Mammary epithelial cell (primary cell): ENCODE measurements around the gene PANK2.

ENCODE experiments used
- CTCF ChIP-seq, 2 donors: IDR thresholded peaks in 1 of 2; conservative IDR thresholded peaks in 1 of 2; 2 replicates each; pipeline ENCODE4 v1.5.1; 2011 to 2012; ENCODE audit warnings: inconsistent platforms in 2 of 2, low read length in 2 of 2, mild to moderate bottlenecking in 2 of 2, control low read depth in 1 of 2, low read depth in 1 of 2; ENCODE audit not compliant: insufficient read depth in 1 of 2; ENCODE audit errors: extremely low read depth in 1 of 2
- EZH2 ChIP-seq: IDR thresholded peaks from 2 replicates; pipeline ENCODE4 v1.6.1; 2012; ENCODE audit warnings: low read length, inconsistent platforms, borderline replicate concordance

DNA sequence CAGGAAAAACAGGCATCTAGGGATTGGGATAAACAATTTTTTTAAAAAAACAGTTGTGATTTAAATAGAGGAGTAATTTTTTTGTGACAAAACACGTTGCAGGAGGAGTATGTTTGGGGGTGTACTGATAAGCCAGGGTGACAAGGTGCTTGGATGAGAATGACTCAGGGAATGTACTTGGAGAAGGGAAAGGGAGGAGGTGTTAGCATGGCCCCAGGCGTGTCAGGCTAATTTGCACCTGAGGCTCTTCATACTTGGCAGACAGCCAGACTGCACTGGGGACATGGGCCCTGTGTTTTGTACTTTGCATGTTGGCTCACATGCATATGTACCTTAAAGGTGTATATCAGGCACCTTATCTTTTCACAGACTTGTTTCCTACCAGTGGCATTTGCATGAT lies 22.8 kb downstream of the PANK2 start:
- TF ChIP-seq CTCF (conservative IDR thresholded peaks at IDR 0.05 in 1 of 2, IDR thresholded peaks at IDR 0.05 in 1 of 2; ENCODE audit: extremely low read depth in 1 of 2, insufficient read depth in 1 of 2, low read depth in 1 of 2, low read length in 2 of 2) (no peak), EZH2 (no peak)
